Mesenchymal stem cell (in vitro differentiated cells and primary cell): ENCODE measurements around the gene AURKA.

Experiments
- DNase-seq: peaks from one replicate; pipeline ENCODE4 v3.0.0-alpha.2; 2013
- H2AFZ ChIP-seq: one replicate; pipeline ENCODE4 v1.6.1; 2013; ENCODE audit warnings: low read depth, mild to moderate bottlenecking, control low read depth, inconsistent platforms, low read length, moderate library complexity
- H2AK5ac ChIP-seq: 2 replicates; pipeline ENCODE4 v1.6.1; 2013; ENCODE audit warnings: low read length, moderate library complexity, mild to moderate bottlenecking, inconsistent platforms; ENCODE audit not compliant: severe bottlenecking
- H2BK120ac ChIP-seq: one replicate; pipeline ENCODE4 v1.6.1; 2013; ENCODE audit warnings: low read depth, mild to moderate bottlenecking, inconsistent platforms, low read length, moderate library complexity
- H2BK12ac ChIP-seq, 2 experiments: one replicate each; pipeline ENCODE4 v1.6.1; 2013; ENCODE audit warnings: inconsistent platforms in 2 of 2, low read length in 2 of 2, mild to moderate bottlenecking in 2 of 2, moderate library complexity in 2 of 2, control low read depth in 1 of 2
- H2BK15ac ChIP-seq: one replicate; pipeline ENCODE4 v1.6.1; 2013; ENCODE audit warnings: mild to moderate bottlenecking, low read depth, inconsistent platforms; ENCODE audit not compliant: poor library complexity, severe bottlenecking
- H2BK5ac ChIP-seq: 2 replicates; pipeline ENCODE4 v1.6.1; 2013; ENCODE audit warnings: low read depth, mild to moderate bottlenecking, low read length, control low read depth, inconsistent platforms; ENCODE audit not compliant: poor library complexity, severe bottlenecking
- H3K14ac ChIP-seq, 2 experiments: one replicate each; pipeline ENCODE4 v1.6.1; 2013; ENCODE audit warnings: inconsistent platforms in 2 of 2, low read length in 2 of 2, control low read depth in 1 of 2, mild to moderate bottlenecking in 1 of 2, moderate library complexity in 1 of 2
- H3K18ac ChIP-seq, 2 experiments: one replicate each; pipeline ENCODE4 v1.6.1; 2013; ENCODE audit warnings: inconsistent platforms in 2 of 2, low read length in 2 of 2, control low read depth in 1 of 2, low read depth in 1 of 2, mild to moderate bottlenecking in 1 of 2
- H3K23ac ChIP-seq, 2 experiments: one replicate each; pipeline ENCODE4 v1.6.1; 2013; ENCODE audit warnings: inconsistent platforms in 2 of 2, low read length in 2 of 2, mild to moderate bottlenecking in 2 of 2, moderate library complexity in 2 of 2, control low read depth in 1 of 2
- H3K27ac ChIP-seq: 2 replicates; pipeline ENCODE4 v1.5.1; 2013; ENCODE audit warnings: mild to moderate bottlenecking, moderate library complexity, low read length, control low read depth, inconsistent platforms; ENCODE audit not compliant: poor library complexity, severe bottlenecking
- H3K27me3 ChIP-seq, 2 experiments: 2 replicates each; pipeline versions ENCODE4 v1.6.1 to v1.7.0; 2013; ENCODE audit warnings: low read length in 2 of 2, mild to moderate bottlenecking in 2 of 2, moderate library complexity in 2 of 2, control low read depth in 1 of 2, inconsistent platforms in 1 of 2; ENCODE audit not compliant: control insufficient read depth in 1 of 2, insufficient read depth in 1 of 2
- H3K36me3 ChIP-seq, 2 experiments: 2 replicates each; pipeline versions ENCODE4 v1.6.1 to v1.7.0; 2013; ENCODE audit warnings: low read length in 2 of 2, control low read depth in 1 of 2, inconsistent platforms in 1 of 2, low read depth in 1 of 2, mild to moderate bottlenecking in 1 of 2; ENCODE audit not compliant: insufficient read depth in 2 of 2, control insufficient read depth in 1 of 2
- H3K4ac ChIP-seq, 2 experiments: one replicate each; pipeline ENCODE4 v1.6.1; 2013; ENCODE audit warnings: inconsistent platforms in 2 of 2, low read length in 2 of 2, mild to moderate bottlenecking in 2 of 2, moderate library complexity in 2 of 2, control low read depth in 1 of 2, low read depth in 1 of 2
- H3K4me1 ChIP-seq: 2 replicates; pipeline ENCODE4 v1.6.1; 2013; ENCODE audit warnings: low read depth, low read length, control low read depth; ENCODE audit not compliant: control insufficient read depth, insufficient read depth
- H3K4me2 ChIP-seq: 2 replicates; pipeline ENCODE4 v1.6.1; 2013; ENCODE audit warnings: low read length, mild to moderate bottlenecking, inconsistent platforms; ENCODE audit not compliant: poor library complexity, severe bottlenecking
- H3K4me3 ChIP-seq, 2 experiments: 2 replicates each; pipeline versions ENCODE4 v1.5.1 to v1.7.0; 2013; ENCODE audit warnings: low read length in 2 of 2, mild to moderate bottlenecking in 2 of 2, control low read depth in 1 of 2, low read depth in 1 of 2; ENCODE audit not compliant: insufficient read depth in 1 of 2
- H3K79me1 ChIP-seq: replicated peaks from 2 replicates; pipeline ENCODE4 v1.6.1; 2013; ENCODE audit warnings: mild to moderate bottlenecking, control low read depth, low read length, inconsistent platforms; ENCODE audit not compliant: poor library complexity, severe bottlenecking
- H3K9ac ChIP-seq: 2 replicates; pipeline ENCODE4 v1.7.0; 2013; ENCODE audit warnings: mild to moderate bottlenecking, low read length, moderate library complexity
- H3K9me3 ChIP-seq: 2 replicates; pipeline ENCODE4 v1.7.0; 2013; ENCODE audit warnings: mild to moderate bottlenecking, low read length; ENCODE audit not compliant: control insufficient read depth
- H4K8ac ChIP-seq: one replicate; pipeline ENCODE4 v1.6.1; 2013; ENCODE audit warnings: inconsistent platforms, mild to moderate bottlenecking, low read length, moderate library complexity
- H4K91ac ChIP-seq: one replicate; pipeline ENCODE4 v1.6.1; 2013; ENCODE audit warnings: mild to moderate bottlenecking, low read length, inconsistent platforms
- WGBS: methylation state at CpG from one replicate; pipeline ENCODE4 v1.1.7; 2013; ENCODE audit warnings: mixed read lengths; 5-methylcytosine and 5-hydroxymethylcytosine counted together

AURKA gene

GRCh38 chr20:56430957-56431356 is 38.9 kb upstream of the AURKA start:
- DNase-seq: no peak
- no peak overlapping the region for H2BK12ac ChIP-seq

GRCh38 chr20:56430461-56430860 is 38.4 kb upstream of the AURKA start:
- Histone ChIP-seq H3K14ac (no peak overlapping the region), H2BK12ac (no peak overlapping the region), H3K9me3 (no peaks in the 10 kb centered on the region), H2BK15ac (no peak overlapping the region), H3K9ac (no peak overlapping the region), H3K18ac (no peak overlapping the region), H3K27me3 (peaks cover 0 to 15% of the 10 kb centered on the region in 2 experiments), H2BK120ac (no peak overlapping the region), H2AK5ac (no peak overlapping the region), H3K79me1 (no peaks in the 10 kb centered on the region), H2AFZ (no peak overlapping the region), H4K8ac (no peak overlapping the region), H2BK5ac (no peak overlapping the region), H3K4me2 (no peak overlapping the region), H3K23ac (no peak overlapping the region), H3K4ac (no peak overlapping the region), H3K36me3 (no peaks in the 10 kb centered on the region), H3K4me1 (peaks cover 9% of the 10 kb centered on the region), H3K27ac (no peak overlapping the region), H4K91ac (no peak overlapping the region), H3K4me3 (no peak overlapping the region)
- DNase-seq: no peak
- WGBS: 72% methylated on average over 4 of the region's 4 CpGs

More at GRCh38 chr20:56430957-56431356, 38.9 kb upstream of the AURKA start:
- H4K91ac ChIP-seq: no peak overlapping the region
- H2AFZ ChIP-seq: no peak overlapping the region
- H3K9ac ChIP-seq: no peak overlapping the region
- H3K9me3 ChIP-seq: no peaks in the 10 kb centered on the region
- peaks cover 9% of the 10 kb centered on the region for H3K4me1 ChIP-seq
- H2BK120ac ChIP-seq: no peak overlapping the region
- no peak overlapping the region for H2BK5ac ChIP-seq
- H3K27me3 ChIP-seq: peaks cover 0 to 14% of the 10 kb centered on the region in 2 experiments
- WGBS: 100% methylated on average over 1 of the region's 1 CpG
- no peak overlapping the region for H3K14ac ChIP-seq
- H4K8ac ChIP-seq: no peak overlapping the region
- H3K23ac ChIP-seq: no peak overlapping the region
- no peak overlapping the region for H3K4me2 ChIP-seq
- H2AK5ac ChIP-seq: no peak overlapping the region
- H3K18ac ChIP-seq: no peak overlapping the region
- no peak overlapping the region for H2BK15ac ChIP-seq
- no peak overlapping the region for H3K4me3 ChIP-seq
- no peak overlapping the region for H3K27ac ChIP-seq
- no peaks in the 10 kb centered on the region for H3K36me3 ChIP-seq
- H3K4ac ChIP-seq: no peak overlapping the region
- no peaks in the 10 kb centered on the region for H3K79me1 ChIP-seq

DNA sequence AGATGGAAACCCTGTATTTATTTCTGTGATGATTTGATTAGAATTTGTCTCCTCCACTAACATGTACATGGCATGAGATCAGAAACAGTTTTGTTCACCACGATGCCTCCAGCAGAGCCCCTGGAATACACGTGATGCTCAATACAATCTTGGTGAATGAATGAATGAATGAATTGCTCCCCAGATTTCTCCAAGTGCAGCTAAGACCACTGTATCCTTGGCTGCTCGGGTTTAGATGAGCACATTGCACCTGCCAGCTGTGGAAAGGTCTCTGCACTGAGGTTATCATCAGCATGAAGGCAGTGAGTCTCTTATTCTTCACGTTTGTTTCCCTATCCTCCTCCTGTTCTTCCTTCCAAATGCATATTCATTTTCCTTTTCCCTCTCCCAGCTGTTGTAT is 37.9 kb upstream of the AURKA start:
- Histone ChIP-seq H3K36me3 (no peaks in the 10 kb centered on the region), H3K79me1 (no peaks in the 10 kb centered on the region), H3K4me3 (no peak overlapping the region), H2AFZ (no peak overlapping the region), H3K18ac (no peak overlapping the region), H2BK15ac (no peak overlapping the region), H4K8ac (no peak overlapping the region), H3K4me1 (peaks cover 9% of the 10 kb centered on the region), H3K27ac (no peak overlapping the region), H2BK120ac (no peak overlapping the region), H3K23ac (no peak overlapping the region), H3K14ac (no peak overlapping the region), H2BK5ac (no peak overlapping the region), H3K4ac (no peak overlapping the region), H3K4me2 (no peak overlapping the region), H3K9me3 (no peaks in the 10 kb centered on the region), H4K91ac (no peak overlapping the region), H2AK5ac (no peak overlapping the region), H3K9ac (peak overlapping the region; percentile 13), H2BK12ac (no peak overlapping the region), H3K27me3 (peaks cover 0 to 19% of the 10 kb centered on the region in 2 experiments)
- WGBS: 67% methylated on average over 4 of the region's 4 CpGs
- DNase-seq: no peak

DNA sequence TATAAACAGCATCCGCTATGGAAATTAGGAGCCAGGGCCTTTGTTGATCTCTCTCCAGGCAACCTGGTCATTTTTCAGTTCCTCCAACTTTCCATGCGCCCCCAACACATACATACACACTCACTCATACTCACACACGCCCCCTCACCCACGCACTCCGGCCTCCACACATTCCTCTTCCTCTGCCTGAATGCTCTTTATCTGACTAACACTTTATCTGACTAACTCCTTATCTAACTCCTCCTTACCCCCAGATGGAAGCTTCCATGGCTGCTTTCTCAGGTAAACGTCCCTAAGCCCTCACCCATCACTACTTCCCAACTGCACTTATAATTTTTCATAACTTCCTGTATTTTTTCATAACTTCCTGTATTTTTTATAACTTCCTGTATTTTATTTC is 37.5 kb upstream of the AURKA start:
- no peak overlapping the region for H4K91ac ChIP-seq
- no peak overlapping the region for H2BK15ac ChIP-seq
- H4K8ac ChIP-seq: peak overlapping the region; percentile 8

More for the DNA sequence above, 37.5 kb upstream of the AURKA start:
- WGBS: 40% methylated on average over 6 of the region's 6 CpGs
- DNase-seq: peak; percentile 52
- Histone ChIP-seq H3K4me3 (peak overlapping the region in 1 of 2 experiments; percentile 42), H3K9me3 (no peaks in the 10 kb centered on the region), H3K23ac (no peak overlapping the region), H3K14ac (no peak overlapping the region), H3K4me2 (no peak overlapping the region), H3K4ac (peak overlapping the region in 1 of 2 experiments; percentile 17), H2BK5ac (no peak overlapping the region), H2AK5ac (no peak overlapping the region), H2BK12ac (no peak overlapping the region), H3K27ac (no peak overlapping the region), H3K79me1 (no peaks in the 10 kb centered on the region), H3K9ac (peak overlapping the region; percentile 13), H3K27me3 (peaks cover 0 to 22% of the 10 kb centered on the region in 2 experiments), H3K4me1 (peaks cover 9% of the 10 kb centered on the region), H2AFZ (no peak overlapping the region), H2BK120ac (no peak overlapping the region), H3K18ac (peak overlapping the region in 1 of 2 experiments; percentile 25), H3K36me3 (no peaks in the 10 kb centered on the region)
